ENCODE measurements around the gene C3AR1.
"Not testable (repeated sequence)": the region's sequence is repeated elsewhere in the genome, so short reads cannot be mapped to it uniquely, and the experiment has no call there.

The C3AR1 gene

GRCh38 chr12:8065991-8066594, at the start of gene C3AR1:
Gene C3AR1, minus strand, starts transcription at chr12:8066359. Its CDS starts 6,174 bp downstream, at chr12:8060185.
- DNase-seq = peak; percentile 79

- not testable (repeated sequence) for DNase-seq
These were observed 47.0 kb upstream of the C3AR1 start for GRCh38 chr12:8113117-8113516.

GRCh38 chr12:8108808-8109398, 42.7 kb upstream of the C3AR1 start:
- peak; percentile 27 to 55 for DNase-seq

- no peak for DNase-seq
These were observed 33.1 kb upstream of the C3AR1 start for GRCh38 chr12:8099235-8099634.

GRCh38 chr12:8096281-8096915, 30.2 kb upstream of the C3AR1 start:
- DNase-seq = no peak

- no peak for DNase-seq
These were observed 27.1 kb upstream of the C3AR1 start for GRCh38 chr12:8093291-8093690.

GRCh38 chr12:8089716-8090115, 23.6 kb upstream of the C3AR1 start:
- no peak for DNase-seq

- not testable (repeated sequence) for DNase-seq
These were observed 23.1 kb upstream of the C3AR1 start for GRCh38 chr12:8089277-8089676.

GRCh38 chr12:8088574-8088973, 22.4 kb upstream of the C3AR1 start:
- no peak for DNase-seq

- no peak for DNase-seq
These were observed 21.5 kb upstream of the C3AR1 start for GRCh38 chr12:8087666-8088065.

GRCh38 chr12:8084351-8084750, 18.2 kb upstream of the C3AR1 start:
- DNase-seq = not testable (repeated sequence)

GRCh38 chr12:8082808-8083100, 16.6 kb upstream of the C3AR1 start:
- no peak for DNase-seq

GRCh38 chr12:8081251-8081920, 15.2 kb upstream of the C3AR1 start:
- no peak for DNase-seq

- DNase-seq = peak in 1 of 2 experiments; percentile 13
These were observed 14.0 kb upstream of the C3AR1 start for GRCh38 chr12:8080120-8080519.

- DNase-seq = no peak
These were observed 12.8 kb upstream of the C3AR1 start for GRCh38 chr12:8078916-8079315.

GRCh38 chr12:8078398-8078797, 12.2 kb upstream of the C3AR1 start:
- DNase-seq = peak; percentile 49 to 59

GRCh38 chr12:8077207-8077606, 11.0 kb upstream of the C3AR1 start:
- DNase-seq = no peak

GRCh38 chr12:8076366-8076765, 10.2 kb upstream of the C3AR1 start:
- DNase-seq = no peak

GRCh38 chr12:8075935-8076334, 9.8 kb upstream of the C3AR1 start:
- DNase-seq = no peak

- not testable (repeated sequence) for DNase-seq
These were observed 5.7 kb upstream of the C3AR1 start for GRCh38 chr12:8071820-8072219.

GRCh38 chr12:8069582-8069981, 3.4 kb upstream of the C3AR1 start:
- no peak for DNase-seq

GRCh38 chr12:8064131-8064530, 2.0 kb downstream of the C3AR1 start:
- no peak for DNase-seq

GRCh38 chr12:8058506-8058905, 7.7 kb downstream of the C3AR1 start:
- no peak for DNase-seq

- peak; percentile 16 to 50 for DNase-seq
These were observed 8.3 kb downstream of the C3AR1 start for GRCh38 chr12:8057839-8058238.
